Gastrocnemius medialis (tissue), 4 donors: ENCODE data around the gene MYL3.

ENCODE experiments used
- CTCF ChIP-seq, 5 experiments: fragments of 450-650 bp in 3 of 5; fragments of 200-600 bp in 2 of 5; sonication (generic) in 2 of 5; IDR thresholded peaks in 4 of 5; conservative IDR thresholded peaks in 1 of 5; 1 replicate in 4 of 5; 2 replicates in 1 of 5; pipeline ENCODE4 v1.5.1; 2016 to 2019; ENCODE audit warnings: antibody characterized with exemption in 5 of 5, mild to moderate bottlenecking in 3 of 5, moderate library complexity in 3 of 5
- POLR2A ChIP-seq, 2 donors: fragments of 450-650 bp; IDR thresholded peaks; one replicate each; pipeline ENCODE4 v1.6.1; 2017; ENCODE audit warnings: antibody characterized with exemption in 2 of 2, mild to moderate bottlenecking in 2 of 2, moderate library complexity in 2 of 2

- TF ChIP-seq POLR2A (IDR thresholded peaks at IDR 0.05) (no peak), CTCF (IDR thresholded peaks at IDR 0.05 in 4 of 5, conservative IDR thresholded peaks at IDR 0.05 in 1 of 5) (no peak)
Measured at GRCh38 chr3:46903341-46904302, 40.4 kb upstream of the MYL3 start.
